ENCODE results near the gene SLFN14.
"Not testable (repeated sequence)": the region's sequence is repeated elsewhere in the genome, so short reads cannot be mapped to it uniquely, and the experiment has no call there.

The SLFN14 gene

DNA sequence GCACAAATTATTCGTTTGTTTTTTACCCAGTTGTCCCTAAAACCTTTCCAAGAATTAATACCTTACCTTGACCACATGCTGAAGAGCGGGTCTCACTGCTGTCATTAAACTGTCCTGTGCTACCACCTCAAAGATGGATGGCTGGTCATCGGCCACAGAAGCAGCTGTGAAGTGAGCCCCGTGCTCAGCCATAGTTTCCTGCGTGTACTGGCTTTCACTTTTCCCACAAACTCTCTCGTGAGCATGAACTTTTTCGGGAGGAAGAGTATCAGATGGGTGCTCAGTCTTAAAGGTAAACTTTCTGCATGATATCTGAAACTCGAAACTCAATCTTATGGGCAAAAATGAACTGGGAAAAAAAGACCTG, 17.2 kb upstream of the SLFN14 start:
- Mint-ChIP-seq H3K27me3 (no peaks in the 10 kb centered on the region), H3K27ac (peak overlapping the region; percentile 100), H3K4me1 (peaks cover 17% of the 10 kb centered on the region), H3K36me3 (peaks cover 7% of the 10 kb centered on the region), H3K9me3 (no peaks in the 10 kb centered on the region), H3K4me3 (peak overlapping the region; percentile 100)
- peak; percentile 2 for ATAC-seq

GRCh38 chr17:35575759-35576158, 15.1 kb upstream of the SLFN14 start:
- H3K4me3 Mint-ChIP-seq, result no peak overlapping the region
- H3K9me3 Mint-ChIP-seq, result no peaks in the 10 kb centered on the region
- H3K36me3 Mint-ChIP-seq, result peaks cover 7% of the 10 kb centered on the region
- H3K4me1 Mint-ChIP-seq, result peaks cover 22% of the 10 kb centered on the region
- H3K27me3 Mint-ChIP-seq, result no peaks in the 10 kb centered on the region
- H3K27ac Mint-ChIP-seq, result no peak overlapping the region
- ATAC-seq, result no peak

DNA sequence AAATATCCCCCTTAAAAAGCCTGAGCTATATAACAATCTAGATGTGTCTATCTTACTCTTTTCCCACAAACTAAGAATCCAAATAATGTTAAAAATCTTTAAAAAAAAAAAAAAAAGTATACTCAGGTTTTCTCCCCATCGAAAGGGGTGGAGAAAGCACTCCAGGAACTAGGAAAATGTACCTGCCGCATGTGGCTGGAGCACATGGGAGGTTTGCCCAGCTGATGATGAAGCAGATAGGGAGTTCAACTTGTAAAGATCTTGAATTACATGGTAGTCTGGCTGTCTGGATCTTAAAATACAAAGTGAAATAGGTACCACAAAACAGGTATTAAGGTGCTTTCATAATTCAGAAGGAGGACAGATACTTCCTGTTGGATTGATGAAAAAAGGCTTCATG, 8.8 kb upstream of the SLFN14 start:
- no peak for ATAC-seq
- H3K36me3 Mint-ChIP-seq, result peaks cover 6% of the 10 kb centered on the region
- H3K27ac Mint-ChIP-seq, result no peak overlapping the region
- no peaks in the 10 kb centered on the region for H3K27me3 Mint-ChIP-seq
- no peaks in the 10 kb centered on the region for H3K9me3 Mint-ChIP-seq
- peaks cover 33% of the 10 kb centered on the region for H3K4me1 Mint-ChIP-seq
- peak overlapping the region; percentile 81 for H3K4me3 Mint-ChIP-seq

DNA sequence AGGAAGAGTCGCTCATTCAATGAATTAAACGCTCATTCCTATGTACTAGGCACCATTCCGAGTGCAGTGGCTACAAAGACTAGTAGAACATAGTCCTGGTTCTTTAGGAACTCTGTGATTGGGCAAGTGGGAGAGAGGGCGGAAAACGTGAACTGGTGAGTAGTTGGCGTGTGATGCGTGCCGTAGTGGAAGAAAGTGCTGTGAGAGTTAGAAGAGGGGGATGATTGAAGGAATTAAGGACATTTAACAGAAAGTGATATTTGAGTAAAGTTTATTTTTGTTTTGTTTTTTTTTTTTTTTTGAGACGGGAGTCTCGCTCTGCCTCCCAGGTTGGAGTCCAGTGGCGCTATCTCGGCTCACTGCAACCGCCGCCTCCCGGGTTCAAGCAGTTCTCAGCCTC, 7.9 kb upstream of the SLFN14 start:
- Mint-ChIP-seq H3K27me3 (peaks cover 4% of the 10 kb centered on the region), H3K4me3 (peak overlapping the region; percentile 81), H3K9me3 (no peaks in the 10 kb centered on the region), H3K4me1 (peaks cover 33% of the 10 kb centered on the region), H3K36me3 (peaks cover 6% of the 10 kb centered on the region), H3K27ac (peak overlapping the region; percentile 90)
- peak; percentile 22 for ATAC-seq

DNA sequence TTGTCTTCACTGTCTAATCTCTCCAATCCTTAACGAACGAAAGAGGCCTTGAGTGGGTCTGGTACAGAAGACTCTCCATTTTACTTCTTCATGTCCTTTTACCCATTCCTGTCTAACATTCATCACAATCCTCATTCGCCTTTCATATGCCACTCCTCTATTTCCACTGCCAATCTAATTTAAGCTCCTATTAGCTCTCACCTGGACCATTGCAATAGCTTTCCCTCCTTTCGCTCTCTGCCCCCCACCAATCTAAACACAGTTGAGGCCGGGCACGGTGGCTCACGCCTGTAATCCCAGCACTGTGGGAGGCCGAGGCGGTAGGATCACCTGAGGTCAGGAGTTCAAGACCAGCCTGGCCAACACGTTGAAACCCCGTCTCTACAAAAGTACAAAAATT, 6.3 kb upstream of the SLFN14 start:
- Mint-ChIP-seq H3K27me3 (peaks cover 8% of the 10 kb centered on the region), H3K36me3 (peaks cover 6% of the 10 kb centered on the region), H3K4me3 (peak overlapping the region; percentile 81), H3K4me1 (peaks cover 33% of the 10 kb centered on the region), H3K9me3 (no peaks in the 10 kb centered on the region), H3K27ac (peak overlapping the region; percentile 90)
- ATAC-seq, result no peak

GRCh38 chr17:35563181-35563580, 2.6 kb upstream of the SLFN14 start:
- H3K36me3 Mint-ChIP-seq, H3K27ac Mint-ChIP-seq, ATAC-seq, H3K9me3 Mint-ChIP-seq, H3K4me3 Mint-ChIP-seq, H3K4me1 Mint-ChIP-seq: not testable (repeated sequence)
- H3K27me3 Mint-ChIP-seq, result peaks cover 25% of the 10 kb centered on the region

- Mint-ChIP-seq H3K4me3 (no peak overlapping the region), H3K27ac (no peak overlapping the region), H3K4me1 (no peaks in the 10 kb centered on the region), H3K9me3 (no peaks in the 10 kb centered on the region), H3K36me3 (no peaks in the 10 kb centered on the region), H3K27me3 (peaks cover 27% of the 10 kb centered on the region)
- no peak for ATAC-seq
These were observed 966 bp downstream of the SLFN14 start for GRCh38 chr17:35559495-35560210.

- no peaks in the 10 kb centered on the region for H3K36me3 Mint-ChIP-seq
These were observed 3.3 kb downstream of the SLFN14 start for GRCh38 chr17:35557353-35557752.

DNA sequence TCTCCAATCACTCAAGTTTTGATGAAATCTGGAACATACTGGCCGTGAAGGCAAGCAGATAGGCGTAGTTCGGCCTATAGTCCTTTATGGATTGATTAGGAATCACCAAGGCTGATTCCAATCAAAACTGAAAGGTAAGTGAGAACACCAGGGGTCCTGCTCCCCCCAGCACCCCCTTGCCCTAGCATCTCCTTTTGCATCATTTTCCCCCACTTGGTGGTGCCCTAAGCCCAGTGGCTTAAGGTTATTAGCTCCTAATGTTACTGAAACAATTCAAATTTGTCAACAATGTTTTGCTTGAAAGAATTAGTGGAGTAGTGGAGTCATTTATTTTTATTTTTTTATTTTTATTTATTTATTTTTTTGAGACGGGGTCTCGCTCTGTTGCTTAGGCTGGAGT, 4.9 kb downstream of the SLFN14 start:
- H3K27ac Mint-ChIP-seq, result no peak overlapping the region
- peaks cover 19% of the 10 kb centered on the region for H3K27me3 Mint-ChIP-seq
- no peak overlapping the region for H3K4me3 Mint-ChIP-seq
- no peaks in the 10 kb centered on the region for H3K36me3 Mint-ChIP-seq
- no peaks in the 10 kb centered on the region for H3K4me1 Mint-ChIP-seq
- no peak for ATAC-seq
- no peaks in the 10 kb centered on the region for H3K9me3 Mint-ChIP-seq

More at GRCh38 chr17:35557353-35557752, 3.3 kb downstream of the SLFN14 start:
- Mint-ChIP-seq H3K9me3 (no peaks in the 10 kb centered on the region), H3K4me1 (no peaks in the 10 kb centered on the region), H3K4me3 (no peak overlapping the region), H3K27ac (no peak overlapping the region), H3K27me3 (peaks cover 19% of the 10 kb centered on the region)
- ATAC-seq, result no peak

DNA sequence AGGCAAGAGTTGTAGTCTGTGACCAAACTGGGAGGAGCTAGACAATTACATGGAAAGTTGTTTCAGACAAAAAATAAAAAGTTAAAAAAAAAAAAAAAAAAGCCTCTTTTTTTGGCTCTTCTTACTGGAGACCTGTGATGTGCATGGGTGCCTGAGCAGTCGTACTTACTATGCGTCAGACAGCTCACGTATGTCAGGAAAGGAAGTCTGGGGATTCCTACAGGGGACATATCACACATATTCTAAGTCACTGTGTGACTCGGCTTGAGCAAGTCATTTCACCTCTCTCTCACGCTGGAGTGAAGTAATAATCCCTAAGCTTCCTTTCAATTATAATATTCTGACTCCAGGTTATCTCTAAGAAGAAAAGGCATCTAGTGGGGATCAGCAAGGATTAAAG, 6.0 kb downstream of the SLFN14 start:
- Mint-ChIP-seq H3K4me3 (no peak overlapping the region), H3K9me3 (no peaks in the 10 kb centered on the region), H3K27me3 (peaks cover 15% of the 10 kb centered on the region), H3K4me1 (no peaks in the 10 kb centered on the region), H3K36me3 (no peaks in the 10 kb centered on the region), H3K27ac (no peak overlapping the region)
- ATAC-seq, result peak; percentile 72

DNA sequence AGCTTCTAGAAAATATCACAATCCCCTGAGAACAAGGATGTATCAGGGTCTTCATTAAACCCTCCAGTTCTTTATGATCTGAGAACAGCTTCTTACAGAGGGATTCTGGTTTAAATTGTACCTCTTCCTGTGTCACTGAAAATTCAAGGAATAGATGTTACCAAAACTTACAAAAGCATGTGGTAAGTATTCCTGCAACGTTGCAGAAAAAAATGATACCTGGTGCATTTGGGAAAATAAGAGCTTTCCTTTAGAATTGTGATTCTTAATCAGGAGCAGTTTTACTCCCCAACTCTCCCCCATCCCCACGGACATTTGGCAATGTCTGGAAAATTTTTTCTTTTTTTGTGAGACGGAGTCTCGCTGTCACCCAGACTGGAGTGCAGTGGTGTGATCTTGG, 7.3 kb downstream of the SLFN14 start:
- Mint-ChIP-seq H3K4me3 (no peak overlapping the region), H3K4me1 (no peaks in the 10 kb centered on the region), H3K9me3 (no peaks in the 10 kb centered on the region), H3K27ac (no peak overlapping the region), H3K27me3 (peaks cover 3% of the 10 kb centered on the region), H3K36me3 (no peaks in the 10 kb centered on the region)
- ATAC-seq, result no peak

GRCh38 chr17:35548978-35549377, 11.6 kb downstream of the SLFN14 start:
- H3K4me3 Mint-ChIP-seq, result no peak overlapping the region
- H3K36me3 Mint-ChIP-seq, result no peaks in the 10 kb centered on the region
- H3K9me3 Mint-ChIP-seq, result no peaks in the 10 kb centered on the region
- no peak overlapping the region for H3K27ac Mint-ChIP-seq
- H3K4me1 Mint-ChIP-seq, result peaks cover 11% of the 10 kb centered on the region
- H3K27me3 Mint-ChIP-seq, result no peaks in the 10 kb centered on the region
- ATAC-seq, result no peak

GRCh38 chr17:35548208-35548810, 12.3 kb downstream of the SLFN14 start:
- Mint-ChIP-seq H3K4me1 (peaks cover 11% of the 10 kb centered on the region), H3K4me3 (no peak overlapping the region), H3K27ac (no peak overlapping the region), H3K27me3 (no peaks in the 10 kb centered on the region), H3K9me3 (no peaks in the 10 kb centered on the region), H3K36me3 (no peaks in the 10 kb centered on the region)
- no peak for ATAC-seq

GRCh38 chr17:35546487-35546886, 14.1 kb downstream of the SLFN14 start:
- H3K9me3 Mint-ChIP-seq, result no peaks in the 10 kb centered on the region
- H3K27ac Mint-ChIP-seq, result peak overlapping the region; percentile 38
- H3K27me3 Mint-ChIP-seq, result no peaks in the 10 kb centered on the region
- peaks cover 11% of the 10 kb centered on the region for H3K4me1 Mint-ChIP-seq
- no peak for ATAC-seq
- peak overlapping the region; percentile 5 for H3K4me3 Mint-ChIP-seq
- H3K36me3 Mint-ChIP-seq, result no peaks in the 10 kb centered on the region

DNA sequence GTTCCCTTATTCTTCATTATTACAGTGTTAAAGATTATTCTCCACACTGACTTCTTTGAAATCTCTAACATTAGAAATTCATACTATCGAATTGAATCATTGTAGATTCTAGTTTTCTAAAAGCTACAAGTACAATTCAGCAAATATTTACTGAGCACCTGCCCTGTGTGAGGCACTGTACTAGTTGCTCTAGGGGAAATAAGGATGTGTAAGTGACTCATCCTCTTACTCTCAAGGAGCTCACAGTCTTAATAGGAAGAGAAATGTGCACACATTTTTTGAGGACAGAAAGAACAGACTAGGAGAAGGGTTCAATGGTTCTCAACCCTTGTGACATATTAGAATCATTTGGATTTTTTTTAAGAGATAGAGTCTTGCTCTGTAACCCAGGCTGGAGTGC, 15.5 kb downstream of the SLFN14 start:
- no peak for ATAC-seq
- no peaks in the 10 kb centered on the region for H3K9me3 Mint-ChIP-seq
- peaks cover 21% of the 10 kb centered on the region for H3K4me1 Mint-ChIP-seq
- no peak overlapping the region for H3K4me3 Mint-ChIP-seq
- no peak overlapping the region for H3K27ac Mint-ChIP-seq
- no peaks in the 10 kb centered on the region for H3K27me3 Mint-ChIP-seq
- H3K36me3 Mint-ChIP-seq, result no peaks in the 10 kb centered on the region

GRCh38 chr17:35543856-35544255, 16.8 kb downstream of the SLFN14 start:
- no peak overlapping the region for H3K27ac Mint-ChIP-seq
- H3K4me1 Mint-ChIP-seq, result peaks cover 33% of the 10 kb centered on the region
- no peaks in the 10 kb centered on the region for H3K27me3 Mint-ChIP-seq
- H3K36me3 Mint-ChIP-seq, result no peaks in the 10 kb centered on the region
- no peak overlapping the region for H3K4me3 Mint-ChIP-seq
- no peaks in the 10 kb centered on the region for H3K9me3 Mint-ChIP-seq
- ATAC-seq, result no peak

Measured in stimulated activated memory B cell treated with anti-CD40 and anti-IgM and Interleukin-4, amounts not matched to agents 10 μg/mL and 1 μg/mL and 100 μg/mL, for 72 hours (primary cell).